Suprapubic skin (tissue), 3 donors: ENCODE data around the gene HERPUD1.

Experiments used
- CTCF ChIP-seq, 2 donors: fragments of 200-600 bp in 1 of 2; fragments of 450-650 bp in 1 of 2; sonication (generic) in 1 of 2; IDR thresholded peaks; one replicate each; pipeline ENCODE4 v1.5.1; 2016 to 2019; ENCODE audit warnings: antibody characterized with exemption in 2 of 2, mild to moderate bottlenecking in 1 of 2, moderate library complexity in 1 of 2
- POLR2A ChIP-seq, 2 donors: fragments of 450-650 bp; IDR thresholded peaks; one replicate each; pipeline ENCODE4 v1.6.1; 2017; ENCODE audit warnings: antibody characterized with exemption in 2 of 2, mild to moderate bottlenecking in 2 of 2, moderate library complexity in 2 of 2

GRCh38 chr16:56898847-56899246 is 33.1 kb upstream of the HERPUD1 start:
- TF ChIP-seq CTCF (IDR thresholded peaks at IDR 0.05) (no peak), POLR2A (IDR thresholded peaks at IDR 0.05) (no peak)
